Peyer's patch (tissue), 4 donors: ENCODE data around the gene SOCS7.

ENCODE experiments used
- POLR2A ChIP-seq, 2 donors: fragments of 450-650 bp; IDR thresholded peaks; one replicate each; pipeline ENCODE4 v1.5.1; 2017; ENCODE audit warnings: antibody characterized with exemption in 2 of 2, mild to moderate bottlenecking in 2 of 2, moderate library complexity in 2 of 2
- TF ChIP-seq, protein P1 (sequence below), 6 experiments: fragments of 450-650 bp in 4 of 6; fragments of 200-600 bp in 2 of 6; sonication (generic) in 1 of 6; IDR thresholded peaks; one replicate each; pipeline ENCODE4 v1.5.1; 2017 to 2019; ENCODE audit warnings: antibody characterized with exemption in 6 of 6, mild to moderate bottlenecking in 3 of 6, moderate library complexity in 1 of 6

DNA sequence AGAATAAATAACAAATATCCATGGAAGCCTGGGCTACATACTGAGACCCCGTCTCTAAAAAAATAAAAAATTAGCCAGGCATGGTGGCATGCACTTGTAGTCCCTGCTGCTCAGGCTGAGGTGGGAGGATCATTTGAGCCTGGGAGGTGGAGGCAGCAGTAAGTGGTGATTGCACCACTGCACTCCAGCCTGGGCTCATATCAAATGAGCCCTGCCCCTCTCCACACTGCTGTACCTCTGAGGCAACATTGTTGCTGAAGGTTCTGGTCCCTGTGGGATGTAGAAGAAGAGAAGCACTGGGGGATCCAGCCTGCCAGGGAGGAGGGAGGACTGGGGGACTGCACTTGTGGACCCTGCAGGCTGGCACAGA is 65.2 kb downstream of the SOCS7 start:
- TF ChIP-seq, protein P1, sequence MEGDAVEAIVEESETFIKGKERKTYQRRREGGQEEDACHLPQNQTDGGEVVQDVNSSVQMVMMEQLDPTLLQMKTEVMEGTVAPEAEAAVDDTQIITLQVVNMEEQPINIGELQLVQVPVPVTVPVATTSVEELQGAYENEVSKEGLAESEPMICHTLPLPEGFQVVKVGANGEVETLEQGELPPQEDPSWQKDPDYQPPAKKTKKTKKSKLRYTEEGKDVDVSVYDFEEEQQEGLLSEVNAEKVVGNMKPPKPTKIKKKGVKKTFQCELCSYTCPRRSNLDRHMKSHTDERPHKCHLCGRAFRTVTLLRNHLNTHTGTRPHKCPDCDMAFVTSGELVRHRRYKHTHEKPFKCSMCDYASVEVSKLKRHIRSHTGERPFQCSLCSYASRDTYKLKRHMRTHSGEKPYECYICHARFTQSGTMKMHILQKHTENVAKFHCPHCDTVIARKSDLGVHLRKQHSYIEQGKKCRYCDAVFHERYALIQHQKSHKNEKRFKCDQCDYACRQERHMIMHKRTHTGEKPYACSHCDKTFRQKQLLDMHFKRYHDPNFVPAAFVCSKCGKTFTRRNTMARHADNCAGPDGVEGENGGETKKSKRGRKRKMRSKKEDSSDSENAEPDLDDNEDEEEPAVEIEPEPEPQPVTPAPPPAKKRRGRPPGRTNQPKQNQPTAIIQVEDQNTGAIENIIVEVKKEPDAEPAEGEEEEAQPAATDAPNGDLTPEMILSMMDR (IDR thresholded peaks at IDR 0.05), result no peak
- no peak for TF ChIP-seq POLR2A (IDR thresholded peaks at IDR 0.05)
